Naive thymus-derived CD8-positive, alpha-beta T cell (primary cell): Measurements from ENCODE around the gene RPH3AL. TPM values are rescaled to one million over a fixed set of nuclear protein-coding genes. Genes with fewer than 3 reads are reported as not detected.
"Not testable (repeated sequence)": the region's sequence is repeated elsewhere in the genome, so short reads cannot be mapped to it uniquely, and the experiment has no call there.

Source experiments
- ATAC-seq, 2 donors: fragments of 150-1000 bp; cut with Tn5 transposase in 1 of 2; sonication (Bioruptor Pico), chemical (Tn5 transposase) in 1 of 2; 1 replicate in 1 of 2; 2 replicates in 1 of 2; pipeline ENCODE4 v1.10.0; 2021; ENCODE audit warnings: mild to moderate bottlenecking in 2 of 2, moderate library complexity in 2 of 2
- POLR2A ChIA-PET: fragments of 350-600 bp; sonication (Branson Sonifier 250); formaldehyde crosslinking; loops from one replicate; lab custom pipeline; 2021; ENCODE audit warnings: antibody characterized with exemption; lab: Charles Lee
- DNase-seq, 10 donors: peaks; one replicate each; pipeline versions ENCODE4 v3.0.0 to v3.0.0-alpha.2; 2020 to 2022
- H3K27ac Mint-ChIP-seq, 10 donors: one replicate each; pipeline ENCODE4 v1.8.0; 2020 to 2022; ENCODE audit warnings: mild to moderate bottlenecking in 10 of 10, mixed read lengths in 10 of 10, moderate library complexity in 4 of 10, inconsistent platforms in 1 of 10
- H3K27me3 Mint-ChIP-seq, 5 donors: one replicate each; pipeline ENCODE4 v1.8.0; 2021 to 2022; ENCODE audit warnings: mixed read lengths in 5 of 5
- H3K36me3 Mint-ChIP-seq, 3 donors: one replicate each; pipeline ENCODE4 v1.8.0; 2020 to 2022; ENCODE audit warnings: mixed read lengths in 3 of 3, mild to moderate bottlenecking in 2 of 3, inconsistent platforms in 1 of 3
- H3K4me1 Mint-ChIP-seq, 4 donors: one replicate each; pipeline ENCODE4 v1.8.0; 2021 to 2022; ENCODE audit warnings: mixed read lengths in 4 of 4
- H3K4me3 Mint-ChIP-seq, 10 donors: one replicate each; pipeline ENCODE4 v1.8.0; 2020 to 2022; ENCODE audit warnings: mild to moderate bottlenecking in 10 of 10, mixed read lengths in 10 of 10, moderate library complexity in 6 of 10, inconsistent platforms in 1 of 10
- H3K9me3 Mint-ChIP-seq, 9 donors: one replicate each; pipeline ENCODE4 v1.8.0; 2020 to 2022; ENCODE audit warnings: mixed read lengths in 9 of 9, mild to moderate bottlenecking in 3 of 9, inconsistent platforms in 1 of 9, moderate library complexity in 1 of 9
- polyA plus RNA-seq, 3 donors: library from polyadenylated mRNA; unstranded; fragments of 300-500 nt; fragmentation: Illumina TruSeq; gene quantifications; one replicate each; pipeline ENCODE4 v1.2.3, GENCODE V29; 2021
- total RNA-seq, 8 experiments: library from RNA in 2 of 8; stranded (reverse) in 2 of 8; gene quantifications; one replicate each; pipeline ENCODE4 v1.2.3 and lab custom pipeline; 2021 to 2026

RPH3AL gene
- total and polyA plus RNA-seq, 5 experiments from 2014 or later: 1.9 to 30.0 (median 5.7) TPM

- H3K4me3 Mint-ChIP-seq: peak overlapping the region in 1 of 10 donors; percentile 10
- POLR2A ChIA-PET: no interaction called here
- no peaks in the 10 kb centered on the region for H3K9me3 Mint-ChIP-seq
- H3K27ac Mint-ChIP-seq: no peak overlapping the region
- ATAC-seq (no peak), DNase-seq (no peak)
- H3K4me1 Mint-ChIP-seq: peaks cover 0 to 2% (median 0%) of the 10 kb centered on the region in 4 donors
- no peaks in the 10 kb centered on the region for H3K36me3 Mint-ChIP-seq
- H3K27me3 Mint-ChIP-seq: peaks cover 1 to 20% (median 14%) of the 10 kb centered on the region in 5 donors
These were observed 179.3 kb downstream of the RPH3AL start for GRCh38 chr17:173166-173911.

- ATAC-seq (no peak), DNase-seq (no peak)
- no peak overlapping the region for H3K4me3 Mint-ChIP-seq
- H3K27me3 Mint-ChIP-seq: peaks cover 0 to 10% (median 7%) of the 10 kb centered on the region in 5 donors
- H3K27ac Mint-ChIP-seq: no peak overlapping the region
- peaks cover 0 to 2% (median 0%) of the 10 kb centered on the region in 4 donors for H3K4me1 Mint-ChIP-seq
- no peaks in the 10 kb centered on the region for H3K9me3 Mint-ChIP-seq
- no peaks in the 10 kb centered on the region for H3K36me3 Mint-ChIP-seq
- POLR2A ChIA-PET: no interaction called here
These were observed 180.2 kb downstream of the RPH3AL start for GRCh38 chr17:172401-172800.

GRCh38 chr17:171871-172270 lies 180.7 kb downstream of the RPH3AL start:
- ATAC-seq (no peak), DNase-seq (no peak)
- peaks cover 0 to 5% (median 4%) of the 10 kb centered on the region in 5 donors for H3K27me3 Mint-ChIP-seq
- peaks cover 0 to 2% (median 0%) of the 10 kb centered on the region in 4 donors for H3K4me1 Mint-ChIP-seq
- H3K9me3 Mint-ChIP-seq: no peaks in the 10 kb centered on the region
- H3K36me3 Mint-ChIP-seq: no peaks in the 10 kb centered on the region
- no peak overlapping the region for H3K4me3 Mint-ChIP-seq
- POLR2A ChIA-PET: no interaction called here
- H3K27ac Mint-ChIP-seq: no peak overlapping the region

GRCh38 chr17:170130-170670 lies 182.4 kb downstream of the RPH3AL start:
- POLR2A ChIA-PET: no interaction called here

DNA sequence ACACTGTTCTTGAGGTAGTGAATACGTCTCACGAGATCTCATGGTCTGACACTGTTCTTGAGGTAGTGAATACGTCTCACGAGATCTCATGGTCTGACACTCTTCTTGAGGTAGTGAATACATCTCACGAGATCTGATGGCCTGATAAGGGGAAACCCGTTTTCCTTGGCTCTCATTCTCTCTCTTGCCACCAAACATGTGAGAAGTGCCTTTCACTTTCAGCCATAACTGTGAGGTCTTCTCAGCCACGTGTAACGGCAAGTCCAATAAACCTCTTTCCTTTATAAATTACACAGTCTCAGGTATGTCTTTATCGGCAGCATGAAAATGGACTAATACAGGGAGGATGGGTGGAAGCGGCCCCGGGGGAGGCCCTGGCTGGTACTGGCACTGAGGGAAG lies 184.0 kb downstream of the RPH3AL start:
- H3K36me3 Mint-ChIP-seq, POLR2A ChIA-PET, H3K9me3 Mint-ChIP-seq, ATAC-seq, H3K4me1 Mint-ChIP-seq, H3K27me3 Mint-ChIP-seq, DNase-seq, H3K4me3 Mint-ChIP-seq: not testable (repeated sequence)
- peak overlapping the region in 2 of 10 donors; percentile 38 to 40 for H3K27ac Mint-ChIP-seq

More at GRCh38 chr17:170130-170670, 182.4 kb downstream of the RPH3AL start:
- no peaks in the 10 kb centered on the region for H3K9me3 Mint-ChIP-seq
- H3K27me3 Mint-ChIP-seq: peaks cover 0 to 4% (median 0%) of the 10 kb centered on the region in 5 donors
- peak overlapping the region in 1 of 10 donors; percentile 49 for H3K27ac Mint-ChIP-seq
- no peak for ATAC-seq
- H3K4me3 Mint-ChIP-seq: no peak overlapping the region
- no peak for DNase-seq
- peaks cover 0 to 2% (median 0%) of the 10 kb centered on the region in 4 donors for H3K4me1 Mint-ChIP-seq
- no peaks in the 10 kb centered on the region for H3K36me3 Mint-ChIP-seq

- POLR2A ChIA-PET: no interaction called here
- Mint-ChIP-seq H3K27ac (no peak overlapping the region), H3K4me1 (peaks cover 0 to 4% (median 1%) of the 10 kb centered on the region in 4 donors), H3K4me3 (no peak overlapping the region), H3K9me3 (no peaks in the 10 kb centered on the region), H3K36me3 (no peaks in the 10 kb centered on the region), H3K27me3 (peaks cover 0 to 4% (median 0%) of the 10 kb centered on the region in 5 donors)
- ATAC-seq (no peak), DNase-seq (no peak)
These were observed 186.7 kb downstream of the RPH3AL start for GRCh38 chr17:165939-166338.

- ATAC-seq (peak; percentile 61 to 83), DNase-seq (peak in 9 of 10 donors; percentile 13 to 72 (median 28))
- Mint-ChIP-seq H3K4me1 (peaks cover 0 to 4% (median 1%) of the 10 kb centered on the region in 4 donors), H3K27ac (peak overlapping the region in 3 of 10 donors; percentile 46 to 88 (median 60)), H3K4me3 (no peak overlapping the region), H3K36me3 (no peaks in the 10 kb centered on the region), H3K9me3 (no peaks in the 10 kb centered on the region), H3K27me3 (peaks cover 0 to 4% (median 0%) of the 10 kb centered on the region in 5 donors)
- POLR2A ChIA-PET: no interaction called here
These were observed 188.0 kb downstream of the RPH3AL start for GRCh38 chr17:164303-165235.

GRCh38 chr17:163514-164098 lies 189.0 kb downstream of the RPH3AL start:
- DNase-seq: no peak
- Mint-ChIP-seq H3K4me1 (peaks cover 0 to 2% (median 1%) of the 10 kb centered on the region in 4 donors), H3K27me3 (peaks cover 0 to 1% (median 0%) of the 10 kb centered on the region in 5 donors), H3K27ac (no peak overlapping the region), H3K4me3 (no peak overlapping the region), H3K9me3 (no peaks in the 10 kb centered on the region), H3K36me3 (no peaks in the 10 kb centered on the region)
- POLR2A ChIA-PET: no interaction called here
- no peak for ATAC-seq

DNA sequence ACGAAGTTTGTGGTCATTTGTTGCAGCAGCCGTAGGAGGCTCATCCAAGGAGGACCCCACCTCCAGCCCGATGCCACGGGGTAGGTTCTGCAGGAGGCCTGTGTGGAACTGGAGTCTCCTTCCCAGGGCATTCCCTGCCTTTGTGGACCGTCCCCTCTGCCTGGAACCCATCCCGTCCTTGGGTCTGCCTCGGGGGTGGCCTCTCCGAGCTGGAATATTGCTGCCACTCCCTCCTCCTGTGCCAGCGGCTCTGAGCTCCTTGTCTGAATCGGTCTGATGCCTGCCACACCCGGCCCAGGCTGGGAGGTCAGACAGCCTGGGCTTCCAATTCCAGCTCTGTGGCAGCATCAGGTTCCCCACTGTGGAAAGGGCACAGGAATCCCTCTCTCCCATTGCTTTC lies 189.9 kb downstream of the RPH3AL start:
- peaks cover 0 to 5% (median 0%) of the 10 kb centered on the region in 5 donors for H3K27me3 Mint-ChIP-seq
- no peaks in the 10 kb centered on the region for H3K36me3 Mint-ChIP-seq
- POLR2A ChIA-PET: no interaction called here
- H3K9me3 Mint-ChIP-seq: no peaks in the 10 kb centered on the region
- ATAC-seq: no peak
- no peak overlapping the region for H3K27ac Mint-ChIP-seq
- H3K4me3 Mint-ChIP-seq: no peak overlapping the region
- peaks cover 0 to 2% (median 1%) of the 10 kb centered on the region in 4 donors for H3K4me1 Mint-ChIP-seq
- peak in 1 of 10 donors; percentile 10 for DNase-seq

Other genes starting within 250 kb of the RPH3AL start
- not detected for gene SCGB1C2, start 215.2 kb downstream of the RPH3AL start, total RNA-seq
- not detected for gene SCGB1C2, start 215.2 kb downstream of the RPH3AL start, polyA plus RNA-seq
- under 1 TPM in 1 of 2 experiments, not detected in 1; 0.05 TPM for gene DOC2B, start 171.2 kb downstream of the RPH3AL start, total RNA-seq
- not detected for gene DOC2B, start 171.2 kb downstream of the RPH3AL start, polyA plus RNA-seq
- gene RFLNB, start 93.1 kb upstream of the RPH3AL start, total RNA-seq: 10 to 100 TPM; 38.7 TPM
- gene RFLNB, start 93.1 kb upstream of the RPH3AL start, polyA plus RNA-seq: 10 to 100 TPM; 19.2 to 32.5 (median 24.2) TPM